Chondrocyte (in vitro differentiated cells): ENCODE data around the gene GREB1. TPM values are rescaled to one million over a fixed set of nuclear protein-coding genes. Genes with fewer than 3 reads are reported as not detected.
A peak's percentile ranks its signal among the peaks of the same experiment; 100 is the strongest.

Source experiments
- DNase-seq: peaks from one replicate; pipeline ENCODE4 v3.0.0; 2021; ENCODE audit warnings: mixed read lengths, low spot score
- H3K27ac Mint-ChIP-seq: one replicate; pipeline ENCODE4 v1.8.0; 2021; ENCODE audit warnings: mild to moderate bottlenecking, moderate library complexity, mixed read lengths; ENCODE audit not compliant: unreplicated experiment
- H3K27me3 Mint-ChIP-seq: 2 replicates; pipeline ENCODE4 v1.8.0; 2021; ENCODE audit warnings: low read depth, mixed read lengths
- H3K36me3 Mint-ChIP-seq: 2 replicates; pipeline ENCODE4 v1.8.0; 2021; ENCODE audit warnings: low read depth, mixed read lengths
- H3K4me1 Mint-ChIP-seq: 2 replicates; pipeline ENCODE4 v1.8.0; 2021; ENCODE audit warnings: low read depth, mild to moderate bottlenecking, mixed read lengths
- H3K4me3 Mint-ChIP-seq: one replicate; pipeline ENCODE4 v1.8.0; 2021; ENCODE audit warnings: mild to moderate bottlenecking, moderate library complexity, mixed read lengths; ENCODE audit not compliant: unreplicated experiment
- H3K9me3 Mint-ChIP-seq: 2 replicates; pipeline ENCODE4 v1.8.0; 2021; ENCODE audit warnings: low read depth, mixed read lengths
- total RNA-seq: library from RNA; stranded (reverse); gene quantifications from 3 replicates; pipeline ENCODE4 v1.2.1, GENCODE V29; 2021
- TF ChIP-seq, protein P1 (sequence below): fragments of 200-600 bp; sonication (generic); IDR thresholded peaks from 2 replicates; pipeline ENCODE4 v1.5.0; 2021; ENCODE audit warnings: antibody characterized with exemption, mild to moderate bottlenecking, moderate library complexity

Gene GREB1
- total RNA-seq, 1 donor from 2014 or later = 0.52 TPM

DNA sequence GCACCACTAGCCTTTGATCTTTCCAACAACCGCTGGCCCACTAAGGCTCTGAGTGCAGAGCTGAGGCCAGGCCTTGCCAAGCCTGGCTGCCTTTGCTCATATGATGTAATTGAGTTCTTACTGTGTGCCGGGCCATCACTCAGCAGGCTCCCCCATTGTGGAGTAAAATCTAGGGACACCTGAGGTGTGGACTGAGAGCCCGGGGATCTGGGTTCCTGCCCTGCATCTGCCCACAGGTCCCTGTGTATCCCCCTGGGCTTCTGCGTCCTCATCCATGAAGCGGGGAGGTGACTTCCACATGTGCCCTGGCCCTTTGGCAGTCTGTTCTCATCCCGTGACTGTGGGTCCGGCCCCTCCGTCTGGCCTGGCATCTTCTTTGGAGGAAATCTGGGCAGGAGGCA is 33.8 kb downstream of the GREB1 start:
- peaks cover 3% of the 10 kb centered on the region for H3K27me3 Mint-ChIP-seq
- no peaks in the 10 kb centered on the region for H3K36me3 Mint-ChIP-seq
- H3K4me1 Mint-ChIP-seq = no peaks in the 10 kb centered on the region
- H3K27ac Mint-ChIP-seq = no peak overlapping the region
- no peaks in the 10 kb centered on the region for H3K9me3 Mint-ChIP-seq
- H3K4me3 Mint-ChIP-seq = no peak overlapping the region
- DNase-seq = no peak
- TF ChIP-seq, protein P1, sequence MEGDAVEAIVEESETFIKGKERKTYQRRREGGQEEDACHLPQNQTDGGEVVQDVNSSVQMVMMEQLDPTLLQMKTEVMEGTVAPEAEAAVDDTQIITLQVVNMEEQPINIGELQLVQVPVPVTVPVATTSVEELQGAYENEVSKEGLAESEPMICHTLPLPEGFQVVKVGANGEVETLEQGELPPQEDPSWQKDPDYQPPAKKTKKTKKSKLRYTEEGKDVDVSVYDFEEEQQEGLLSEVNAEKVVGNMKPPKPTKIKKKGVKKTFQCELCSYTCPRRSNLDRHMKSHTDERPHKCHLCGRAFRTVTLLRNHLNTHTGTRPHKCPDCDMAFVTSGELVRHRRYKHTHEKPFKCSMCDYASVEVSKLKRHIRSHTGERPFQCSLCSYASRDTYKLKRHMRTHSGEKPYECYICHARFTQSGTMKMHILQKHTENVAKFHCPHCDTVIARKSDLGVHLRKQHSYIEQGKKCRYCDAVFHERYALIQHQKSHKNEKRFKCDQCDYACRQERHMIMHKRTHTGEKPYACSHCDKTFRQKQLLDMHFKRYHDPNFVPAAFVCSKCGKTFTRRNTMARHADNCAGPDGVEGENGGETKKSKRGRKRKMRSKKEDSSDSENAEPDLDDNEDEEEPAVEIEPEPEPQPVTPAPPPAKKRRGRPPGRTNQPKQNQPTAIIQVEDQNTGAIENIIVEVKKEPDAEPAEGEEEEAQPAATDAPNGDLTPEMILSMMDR = no peak

DNA sequence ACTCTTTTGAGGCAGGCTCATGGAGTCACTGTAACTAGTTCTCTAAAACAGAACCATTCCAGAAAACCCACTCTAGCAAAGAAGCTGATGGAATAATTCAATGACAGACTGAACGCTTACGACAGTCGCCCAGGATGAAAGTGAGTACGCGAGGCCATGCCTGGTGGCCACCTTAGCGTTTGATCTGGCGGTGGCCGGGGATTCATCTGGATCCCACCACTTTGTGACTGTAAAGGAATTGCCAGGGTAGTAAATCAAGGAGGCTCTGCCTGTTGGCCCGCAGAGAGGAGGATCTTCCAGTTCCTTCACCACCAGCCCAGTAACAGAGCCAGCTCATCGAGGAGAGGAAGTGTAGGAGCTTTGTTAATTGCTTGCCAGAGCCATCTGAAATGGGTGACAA is 34.6 kb downstream of the GREB1 start:
- Mint-ChIP-seq H3K4me1 (peaks cover 6% of the 10 kb centered on the region), H3K9me3 (no peaks in the 10 kb centered on the region), H3K36me3 (no peaks in the 10 kb centered on the region), H3K27ac (no peak overlapping the region), H3K27me3 (peaks cover 3% of the 10 kb centered on the region), H3K4me3 (no peak overlapping the region)
- DNase-seq = no peak
- TF ChIP-seq, protein P1 = no peak

DNA sequence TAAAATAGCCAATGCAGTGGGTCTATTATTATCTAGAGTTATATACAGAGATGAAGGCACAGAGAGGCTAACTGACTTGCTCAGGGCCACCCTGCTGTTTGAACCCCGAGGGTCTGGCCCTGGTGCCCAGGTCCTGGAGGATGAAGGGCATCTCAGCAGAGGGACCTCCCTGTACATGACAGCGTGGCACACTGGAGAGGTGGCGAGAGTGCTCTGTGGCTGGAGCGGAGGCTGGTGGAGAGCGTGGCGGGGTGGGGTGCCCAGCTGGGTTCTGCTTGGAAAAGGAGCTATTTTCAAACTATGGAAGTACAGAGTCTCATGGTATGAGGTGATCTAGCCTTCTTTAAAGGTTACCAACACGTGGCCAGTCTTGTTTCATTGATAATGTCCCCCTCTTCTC is 35.8 kb downstream of the GREB1 start:
- H3K27ac Mint-ChIP-seq = no peak overlapping the region
- H3K27me3 Mint-ChIP-seq = peaks cover 3% of the 10 kb centered on the region
- TF ChIP-seq, protein P1 = no peak
- H3K4me1 Mint-ChIP-seq = peaks cover 14% of the 10 kb centered on the region
- H3K36me3 Mint-ChIP-seq = no peaks in the 10 kb centered on the region
- H3K4me3 Mint-ChIP-seq = no peak overlapping the region
- H3K9me3 Mint-ChIP-seq = no peaks in the 10 kb centered on the region
- no peak for DNase-seq

DNA sequence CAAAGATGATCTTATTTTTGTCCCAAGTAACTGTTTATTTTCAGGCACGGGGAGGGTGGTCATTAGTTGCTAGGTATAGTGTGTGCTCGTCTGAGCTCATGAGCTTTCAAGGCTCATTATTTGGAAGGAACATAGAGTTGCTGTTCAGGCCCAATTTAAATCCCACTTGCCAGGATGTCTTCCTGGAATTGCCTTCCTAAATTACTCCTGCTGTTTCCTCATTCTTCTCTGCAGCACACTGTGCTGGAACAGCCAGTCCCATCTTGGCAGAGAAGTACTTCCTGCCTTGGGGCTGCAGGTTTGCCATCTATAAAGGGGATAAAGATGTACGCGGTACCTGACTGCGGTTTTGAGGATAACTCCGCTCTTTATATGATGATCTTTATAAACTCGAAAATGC is 37.3 kb downstream of the GREB1 start:
- Mint-ChIP-seq H3K4me3 (no peak overlapping the region), H3K36me3 (no peaks in the 10 kb centered on the region), H3K4me1 (peaks cover 14% of the 10 kb centered on the region), H3K27ac (no peak overlapping the region), H3K27me3 (peaks cover 3% of the 10 kb centered on the region), H3K9me3 (no peaks in the 10 kb centered on the region)
- TF ChIP-seq, protein P1 = no peak
- DNase-seq = no peak

DNA sequence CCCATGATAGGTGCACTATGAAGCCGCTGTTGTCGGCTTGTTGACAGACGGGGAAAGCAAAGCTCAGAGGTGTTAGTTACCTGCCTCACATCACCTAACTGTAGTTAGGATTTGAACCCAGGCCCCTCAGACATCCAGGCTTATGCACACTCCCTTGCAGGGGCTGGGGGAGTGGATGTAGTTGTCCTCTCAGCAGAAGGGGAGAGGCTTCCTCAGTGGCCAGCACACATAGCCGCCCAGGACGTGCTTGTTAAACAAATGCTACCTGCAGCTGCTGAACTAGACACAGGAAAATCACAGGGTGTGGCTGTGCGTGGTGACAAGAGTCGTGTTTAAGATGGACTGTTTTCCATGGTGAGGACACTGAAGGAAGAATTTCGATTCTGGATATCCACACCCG is 39.2 kb downstream of the GREB1 start:
- no peaks in the 10 kb centered on the region for H3K36me3 Mint-ChIP-seq
- peak; percentile 61 for DNase-seq
- TF ChIP-seq, protein P1 = no peak
- H3K4me1 Mint-ChIP-seq = peaks cover 14% of the 10 kb centered on the region
- H3K4me3 Mint-ChIP-seq = no peak overlapping the region
- H3K27ac Mint-ChIP-seq = peak overlapping the region; percentile 55
- H3K9me3 Mint-ChIP-seq = no peaks in the 10 kb centered on the region
- H3K27me3 Mint-ChIP-seq = peaks cover 3% of the 10 kb centered on the region
